Caki2 (cell line): ENCODE measurements around the gene HES7. TPM values are rescaled to one million over a fixed set of nuclear protein-coding genes. Genes with fewer than 3 reads are reported as not detected.
"Not testable (repeated sequence)": the region's sequence is repeated elsewhere in the genome, so short reads cannot be mapped to it uniquely, and the experiment has no call there.

Source experiments
- DNase-seq: peaks from one replicate; pipeline ENCODE4 v3.0.0-alpha.2; 2015; ENCODE audit warnings: low read depth
- in situ Hi-C: cut with HindIII; loops from 2 replicates; pipeline ENCODE4 v1.10.0; 2016; ENCODE audit warnings: low sequenced_read_pairs, low pct_unique_long_range_greater_than_20kb, mixed read lengths
- total RNA-seq: library from RNA; depleted of rRNA; stranded (reverse); fragments of >200 nt; shearing (Covaris generic); gene quantifications from 2 replicates; pipeline ENCODE4 v1.2.3, GENCODE V29; 2014; ENCODE audit warnings: low replicate concordance

HES7 gene
- total RNA-seq, 1 experiment from 2014 or later: not detected

- in situ Hi-C loops: no loop called here
- no peak for DNase-seq
Observed at GRCh38 chr17:8117367-8117979, 6.4 kb downstream of the HES7 start.

GRCh38 chr17:8116776-8117175 lies 7.1 kb downstream of the HES7 start:
- in situ Hi-C loops: no loop called here
- no peak for DNase-seq

GRCh38 chr17:8110907-8111306 lies 13.0 kb downstream of the HES7 start:
- in situ Hi-C loops: no loop called here
- DNase-seq: no peak

GRCh38 chr17:8110456-8110804 lies 13.5 kb downstream of the HES7 start:
- in situ Hi-C loops: no loop called here
- no peak for DNase-seq

- DNase-seq: no peak
- in situ Hi-C loops: no loop called here
Observed at GRCh38 chr17:8109661-8110455, 14.0 kb downstream of the HES7 start.

GRCh38 chr17:8108972-8109660 lies 14.8 kb downstream of the HES7 start:
- no peak for DNase-seq
- in situ Hi-C loops: no loop called here

- DNase-seq, in situ Hi-C loops: not testable (repeated sequence)
Observed at GRCh38 chr17:8106980-8107379, 16.9 kb downstream of the HES7 start.

GRCh38 chr17:8105957-8106398 lies 17.9 kb downstream of the HES7 start:
- DNase-seq: no peak

GRCh38 chr17:8104911-8105310 lies 19.0 kb downstream of the HES7 start:
- in situ Hi-C loops: no loop called here

More at GRCh38 chr17:8105957-8106398, 17.9 kb downstream of the HES7 start:
- in situ Hi-C loops: no loop called here

GRCh38 chr17:8103549-8103948 lies 20.4 kb downstream of the HES7 start:
- in situ Hi-C loops: no loop called here
- DNase-seq: no peak

More at GRCh38 chr17:8104911-8105310, 19.0 kb downstream of the HES7 start:
- DNase-seq: no peak

- in situ Hi-C loops: no loop called here
- DNase-seq: no peak
Observed at GRCh38 chr17:8101721-8102120, 22.2 kb downstream of the HES7 start.

GRCh38 chr17:8100763-8101162 lies 23.1 kb downstream of the HES7 start:
- no peak for DNase-seq
- in situ Hi-C loops: no loop called here

- in situ Hi-C loops: no loop called here
- no peak for DNase-seq
Observed at GRCh38 chr17:8100111-8100510, 23.8 kb downstream of the HES7 start.

- DNase-seq: no peak
- in situ Hi-C loops: no loop called here
Observed at GRCh38 chr17:8096541-8096940, 27.4 kb downstream of the HES7 start.

- in situ Hi-C loops: no loop called here
- no peak for DNase-seq
Observed at GRCh38 chr17:8095361-8095760, 28.5 kb downstream of the HES7 start.

GRCh38 chr17:8091033-8091687 lies 32.7 kb downstream of the HES7 start:
- in situ Hi-C loops: no loop called here

GRCh38 chr17:8089728-8090127 lies 34.2 kb downstream of the HES7 start:
- in situ Hi-C loops: no loop called here
- no peak for DNase-seq

More at GRCh38 chr17:8091033-8091687, 32.7 kb downstream of the HES7 start:
- DNase-seq: no peak

- DNase-seq: no peak
- in situ Hi-C loops: no loop called here
Observed at GRCh38 chr17:8087952-8088230, 36.0 kb downstream of the HES7 start.
